Measurements from ENCODE around the gene SLC2A13. TPM values are rescaled to one million over a fixed set of nuclear protein-coding genes. Genes with fewer than 3 reads are reported as not detected.

SLC2A13 gene
- total and polyA plus RNA-seq, 2 donors (not counting 3 experiments of a cell fraction or from before 2014, with no cell fraction given): 1.2 to 4.9 TPM

GRCh38 chr12:40123496-40123895 lies 17.6 kb upstream of the SLC2A13 start:
- Histone ChIP-seq H4K20me1 (replicated peaks; ENCODE audit: control insufficient read depth, extremely low read depth, insufficient read depth, low read length) (no peaks in the 10 kb centered on the region), H3K9me3 (replicated peaks; ENCODE audit: control insufficient read depth, insufficient read depth, low read length) (no peaks in the 10 kb centered on the region), H3K27ac (ENCODE audit: insufficient read depth, low read depth, low read length) (no peak overlapping the region), H3K27me3 (ENCODE audit: control insufficient read depth in 2 of 2, insufficient read depth in 2 of 2, low read length in 2 of 2) (peaks cover 2 to 3% of the 10 kb centered on the region in 2 experiments), H3K9me1 (replicated peaks; ENCODE audit: control insufficient read depth, extremely low read depth, insufficient read depth, low read length) (no peaks in the 10 kb centered on the region), H3K4me1 (ENCODE audit: control insufficient read depth, extremely low read depth, insufficient read depth, low read length) (no peaks in the 10 kb centered on the region), H3K9ac (replicated peaks; ENCODE audit: extremely low read depth, insufficient read depth, low read length) (no peak overlapping the region), H2AFZ (ENCODE audit: low read depth, low read length) (no peak overlapping the region), H3K36me3 (ENCODE audit: control insufficient read depth in 2 of 2, extremely low read depth in 1 of 2, insufficient read depth in 2 of 2, low read length in 2 of 2) (no peaks in the 10 kb centered on the region), H3K79me2 (ENCODE audit: control insufficient read depth, insufficient read depth, low read length) (no peaks in the 10 kb centered on the region), H3K4me2 (ENCODE audit: insufficient read depth, low read length) (no peak overlapping the region), H3K4me3 (replicated peaks in 1 of 3; ENCODE audit: insufficient read depth in 1 of 3, low read depth in 1 of 3, low read length in 3 of 3) (no peak overlapping the region)
- dilution Hi-C loops (cut with MboI; ENCODE audit: extremely low pct_ligation_motif_present, low sequenced_read_pairs) (no loop called here), intact Hi-C loops (cut with micrococcal nuclease) (no loop called here)
- BruUV-seq (replicated peaks): no TSS peak
- CTCF ChIA-PET: interaction anchor here (2.1 to 2.2 kb wide), 2 partner anchors 9 to 17 kb away, joined by 5 to 8 read pairs; partner anchors contain the start of gene SLC2A13
- no peak for FAIRE-seq
- no peak for DNase-seq (ENCODE audit: low read depth, low spot score)
- POLR2A ChIA-PET: no interaction called here
- TF ChIP-seq FOS (IDR thresholded peaks at IDR 0.05; ENCODE audit: borderline replicate concordance, insufficient read depth, low read length): no peak
- TF ChIP-seq POLR2A (IDR thresholded peaks at IDR 0.05; ENCODE audit: low read depth, low read length): no peak

- H3K36me3 ChIP-seq (ENCODE audit: control insufficient read depth in 2 of 2, extremely low read depth in 1 of 2, insufficient read depth in 2 of 2, low read length in 2 of 2): no peaks in the 10 kb centered on the region
- CTCF ChIA-PET: interaction anchor here (2.1 to 2.2 kb wide), 2 partner anchors 9 to 16 kb away, joined by 5 to 8 read pairs; partner anchors contain the start of gene SLC2A13
- TF ChIP-seq FOS (IDR thresholded peaks at IDR 0.05; ENCODE audit: borderline replicate concordance, insufficient read depth, low read length) (no peak), EZH2 (IDR thresholded peaks at IDR 0.05; ENCODE audit: borderline replicate concordance, low read depth, low read length, severe bottlenecking) (no peak), JUN (IDR thresholded peaks at IDR 0.05; ENCODE audit: borderline replicate concordance, insufficient read depth, insufficient read length, low read depth) (no peak), MYC (IDR thresholded peaks at IDR 0.05; ENCODE audit: low read depth, low read length) (no peak), POLR2A (IDR thresholded peaks at IDR 0.05; ENCODE audit: low read depth, low read length) (no peak), POLR2AphosphoS5 (IDR thresholded peaks at IDR 0.05; ENCODE audit: insufficient read depth, low read depth, low read length) (no peak), GATA2 (IDR thresholded peaks at IDR 0.05; ENCODE audit: insufficient read depth, insufficient read length, low read depth, low read length) (no peak)
- TF ChIP-seq, protein P1, sequence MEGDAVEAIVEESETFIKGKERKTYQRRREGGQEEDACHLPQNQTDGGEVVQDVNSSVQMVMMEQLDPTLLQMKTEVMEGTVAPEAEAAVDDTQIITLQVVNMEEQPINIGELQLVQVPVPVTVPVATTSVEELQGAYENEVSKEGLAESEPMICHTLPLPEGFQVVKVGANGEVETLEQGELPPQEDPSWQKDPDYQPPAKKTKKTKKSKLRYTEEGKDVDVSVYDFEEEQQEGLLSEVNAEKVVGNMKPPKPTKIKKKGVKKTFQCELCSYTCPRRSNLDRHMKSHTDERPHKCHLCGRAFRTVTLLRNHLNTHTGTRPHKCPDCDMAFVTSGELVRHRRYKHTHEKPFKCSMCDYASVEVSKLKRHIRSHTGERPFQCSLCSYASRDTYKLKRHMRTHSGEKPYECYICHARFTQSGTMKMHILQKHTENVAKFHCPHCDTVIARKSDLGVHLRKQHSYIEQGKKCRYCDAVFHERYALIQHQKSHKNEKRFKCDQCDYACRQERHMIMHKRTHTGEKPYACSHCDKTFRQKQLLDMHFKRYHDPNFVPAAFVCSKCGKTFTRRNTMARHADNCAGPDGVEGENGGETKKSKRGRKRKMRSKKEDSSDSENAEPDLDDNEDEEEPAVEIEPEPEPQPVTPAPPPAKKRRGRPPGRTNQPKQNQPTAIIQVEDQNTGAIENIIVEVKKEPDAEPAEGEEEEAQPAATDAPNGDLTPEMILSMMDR (IDR thresholded peaks at IDR 0.05; ENCODE audit: extremely low read depth in 1 of 2, insufficient read depth in 1 of 2, low read depth in 1 of 2, low read length in 2 of 2): no peak
- TF ChIP-seq, protein P2, sequence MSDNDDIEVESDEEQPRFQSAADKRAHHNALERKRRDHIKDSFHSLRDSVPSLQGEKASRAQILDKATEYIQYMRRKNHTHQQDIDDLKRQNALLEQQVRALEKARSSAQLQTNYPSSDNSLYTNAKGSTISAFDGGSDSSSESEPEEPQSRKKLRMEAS (IDR thresholded peaks at IDR 0.05; ENCODE audit: insufficient read depth, insufficient read length): no peak
- FAIRE-seq (no peak), DNase-seq (ENCODE audit: low read depth, low spot score) (no peak)
- POLR2A ChIA-PET: no interaction called here
- H3K79me2 ChIP-seq (ENCODE audit: control insufficient read depth, insufficient read depth, low read length): no peaks in the 10 kb centered on the region
- H3K27ac ChIP-seq (ENCODE audit: insufficient read depth, low read depth, low read length): no peak overlapping the region
- H4K20me1 ChIP-seq (replicated peaks; ENCODE audit: control insufficient read depth, extremely low read depth, insufficient read depth, low read length): no peaks in the 10 kb centered on the region
- intact Hi-C loops (cut with micrococcal nuclease) (no loop called here), dilution Hi-C loops (cut with MboI; ENCODE audit: extremely low pct_ligation_motif_present, low sequenced_read_pairs) (no loop called here)
- H3K4me1 ChIP-seq (ENCODE audit: control insufficient read depth, extremely low read depth, insufficient read depth, low read length): no peaks in the 10 kb centered on the region
- H3K9ac ChIP-seq (replicated peaks; ENCODE audit: extremely low read depth, insufficient read depth, low read length): no peak overlapping the region
- no peak overlapping the region for H2AFZ ChIP-seq (ENCODE audit: low read depth, low read length)
- no peak overlapping the region for H3K4me2 ChIP-seq (ENCODE audit: insufficient read depth, low read length)
- no peaks in the 10 kb centered on the region for H3K9me3 ChIP-seq (replicated peaks; ENCODE audit: control insufficient read depth, insufficient read depth, low read length)
- H3K4me3 ChIP-seq (replicated peaks in 1 of 3; ENCODE audit: insufficient read depth in 1 of 3, low read depth in 1 of 3, low read length in 3 of 3): no peak overlapping the region
- no peaks in the 10 kb centered on the region for H3K9me1 ChIP-seq (replicated peaks; ENCODE audit: control insufficient read depth, extremely low read depth, insufficient read depth, low read length)
- no TSS peak for BruUV-seq (replicated peaks)
- peaks cover 2% of the 10 kb centered on the region in 2 experiments for H3K27me3 ChIP-seq (ENCODE audit: control insufficient read depth in 2 of 2, insufficient read depth in 2 of 2, low read length in 2 of 2)
Measured at GRCh38 chr12:40122842-40123241, 17.0 kb upstream of the SLC2A13 start.
